ENCODE data around the gene ATP10A. TPM values are rescaled to one million over a fixed set of nuclear protein-coding genes. Genes with fewer than 3 reads are reported as not detected.

Gene ATP10A
- polyA plus RNA-seq, 1 of the 3 experiments (the other 2 are of a cell fraction) = not detected

- no peak overlapping the region for H2AFZ ChIP-seq (ENCODE audit: low read depth)
- no peak for DNase-seq
- ChIA-PET CTCF (interaction anchor here (0.5 to 0.6 kb wide), 2 partner anchors 163 to 1104 kb away, joined by 3 to 4 read pairs; partner anchors contain the start of gene GABRA5), POLR2A (no interaction called here)
- no peaks in the 10 kb centered on the region for H4K20me1 ChIP-seq (ENCODE audit: insufficient read depth)
- H3K36me3 ChIP-seq (replicated peaks in 1 of 2; ENCODE audit: control insufficient read depth in 1 of 2, insufficient read depth in 2 of 2, low read length in 1 of 2) = no peaks in the 10 kb centered on the region
- no peak overlapping the region for H3K4me2 ChIP-seq
- no peaks in the 10 kb centered on the region for H3K9me3 ChIP-seq
- no peak overlapping the region for H3K9ac ChIP-seq
- 28% methylated on average over 4 of the region's 4 CpGs for WGBS (ENCODE audit: low lambda C conversion rate)
- no peaks in the 10 kb centered on the region for H3F3A ChIP-seq (replicated peaks; ENCODE audit: insufficient read depth)
- H3K27me3 ChIP-seq (ENCODE audit: insufficient read depth) = no peaks in the 10 kb centered on the region
- no peaks in the 10 kb centered on the region for H3K9me2 ChIP-seq
- H3K4me1 ChIP-seq (ENCODE audit: control insufficient read depth in 1 of 2, insufficient read depth in 2 of 2, low read depth in 1 of 2, low read length in 1 of 2) = no peaks in the 10 kb centered on the region; a peak in 1 of 4 replicates
- TF ChIP-seq USF1 (IDR thresholded peaks at IDR 0.05; ENCODE audit: borderline replicate concordance, low read depth) (no peak), EP300 (IDR thresholded peaks at IDR 0.05; ENCODE audit: borderline replicate concordance in 1 of 2, low read depth in 1 of 2, low read length in 1 of 2) (no peak), RXRA (IDR thresholded peaks at IDR 0.05; ENCODE audit: borderline replicate concordance, low read depth) (no peak), YY1 (IDR thresholded peaks at IDR 0.05; ENCODE audit: low read depth) (no peak), MEF2A (IDR thresholded peaks at IDR 0.05; ENCODE audit: borderline replicate concordance, low read depth) (no peak), GATA2 (CRISPR knock-in tag; IDR thresholded peaks at IDR 0.05) (no peak), FOXM1 (IDR thresholded peaks at IDR 0.05; ENCODE audit: low read depth) (no peak), MAX (IDR thresholded peaks at IDR 0.05; ENCODE audit: low read depth) (no peak), RAD21 (IDR thresholded peaks at IDR 0.05; ENCODE audit: low read length) (no peak), POLR2AphosphoS5 (IDR thresholded peaks at IDR 0.05; ENCODE audit: low read depth, low read length) (no peak), USF2 (IDR thresholded peaks at IDR 0.05; ENCODE audit: borderline replicate concordance, low read depth, low read length) (no peak), EZH2phosphoT487 (IDR thresholded peaks at IDR 0.05; ENCODE audit: borderline replicate concordance, low read depth) (no peak), TAF1 (IDR thresholded peaks at IDR 0.05; ENCODE audit: borderline replicate concordance, low read depth, low read length) (no peak), CHD2 (IDR thresholded peaks at IDR 0.05; ENCODE audit: low read length, partially characterized antibody) (no peak), NFIC (IDR thresholded peaks at IDR 0.05; ENCODE audit: borderline replicate concordance) (no peak), ELF1 (IDR thresholded peaks at IDR 0.05) (no peak), FOXJ3 (CRISPR knock-in tag; IDR thresholded peaks at IDR 0.05) (no peak)
- no peak overlapping the region for H3K4me3 ChIP-seq (ENCODE audit: low read depth in 2 of 2, low read length in 1 of 2)
- no peaks in the 10 kb centered on the region for H3K79me2 ChIP-seq (ENCODE audit: insufficient read depth)
- H3K27ac ChIP-seq (ENCODE audit: low read depth in 2 of 2, low read length in 1 of 2) = no peak overlapping the region
These were observed 99.8 kb downstream of the ATP10A start for GRCh38 chr15:25763331-25763751.
